H9 (cell line): ENCODE data around the gene TRPM3. TPM values are rescaled to one million over a fixed set of nuclear protein-coding genes. Genes with fewer than 3 reads are reported as not detected.

ENCODE experiments used
- DNase-seq: peaks from one replicate; pipeline ENCODE4 v3.0.0-alpha.2; 2017
- H2AFZ ChIP-seq: one replicate; pipeline ENCODE4 v1.6.1; 2013; ENCODE audit warnings: mild to moderate bottlenecking, low read length, control low read depth, moderate library complexity
- H2AK5ac ChIP-seq: 2 replicates; pipeline ENCODE4 v1.6.1; 2013; ENCODE audit warnings: low read length, control low read depth, mixed read lengths; ENCODE audit not compliant: insufficient read length
- H2BK120ac ChIP-seq: one replicate; pipeline ENCODE4 v1.6.1; 2013; ENCODE audit warnings: low read depth, mild to moderate bottlenecking, low read length, control low read depth, inconsistent platforms; ENCODE audit not compliant: poor library complexity, severe bottlenecking
- H2BK12ac ChIP-seq: 2 replicates; pipeline ENCODE4 v1.6.1; 2013; ENCODE audit warnings: low read length, control low read depth, mixed read lengths, low read depth; ENCODE audit not compliant: insufficient read length
- H2BK15ac ChIP-seq: 2 replicates; pipeline ENCODE4 v1.6.1; 2013; ENCODE audit warnings: low read depth, low read length, control low read depth
- H2BK20ac ChIP-seq: one replicate; pipeline ENCODE4 v1.6.1; 2013; ENCODE audit warnings: low read depth, mild to moderate bottlenecking, low read length, control low read depth, inconsistent platforms; ENCODE audit not compliant: poor library complexity, severe bottlenecking
- H2BK5ac ChIP-seq: 2 replicates; pipeline ENCODE4 v1.6.1; 2013; ENCODE audit warnings: low read length, control low read depth, mixed read lengths; ENCODE audit not compliant: insufficient read length
- H3K14ac ChIP-seq: 2 replicates; pipeline ENCODE4 v1.6.1; 2013; ENCODE audit warnings: low read length, control low read depth; ENCODE audit not compliant: insufficient read depth
- H3K18ac ChIP-seq: 2 replicates; pipeline ENCODE4 v1.6.1; 2013; ENCODE audit warnings: low read depth, mild to moderate bottlenecking, mixed read lengths, low read length, control low read depth; ENCODE audit not compliant: insufficient read length
- H3K23ac ChIP-seq: 2 replicates; pipeline ENCODE4 v1.6.1; 2013; ENCODE audit warnings: low read length, control low read depth, mixed read lengths, low read depth; ENCODE audit not compliant: insufficient read length
- H3K23me2 ChIP-seq: 2 replicates; pipeline ENCODE4 v1.6.1; 2013; ENCODE audit warnings: low read depth, mild to moderate bottlenecking, mixed read lengths, low read length, control low read depth; ENCODE audit not compliant: insufficient read length, poor library complexity, severe bottlenecking
- H3K27ac ChIP-seq: 2 replicates; pipeline ENCODE4 v1.5.1; 2013; ENCODE audit warnings: low read length, control low read depth, mixed read lengths, low read depth; ENCODE audit not compliant: insufficient read length
- H3K27me3 ChIP-seq: 2 replicates; pipeline ENCODE4 v1.6.1; 2013; ENCODE audit warnings: low read length, control low read depth, inconsistent platforms; ENCODE audit not compliant: insufficient read depth
- H3K4ac ChIP-seq: 2 replicates; pipeline ENCODE4 v1.6.1; 2013; ENCODE audit warnings: low read depth, mild to moderate bottlenecking, control low read depth, inconsistent platforms, low read length, moderate library complexity
- H3K4me1 ChIP-seq: 2 replicates; pipeline ENCODE4 v1.6.1; 2013; ENCODE audit warnings: low read length, control low read depth, inconsistent platforms; ENCODE audit not compliant: insufficient read depth
- H3K4me2 ChIP-seq: 2 replicates; pipeline ENCODE4 v1.6.1; 2013; ENCODE audit warnings: low read length, control low read depth, mixed read lengths; ENCODE audit not compliant: insufficient read length, insufficient read depth
- H3K56ac ChIP-seq: 2 replicates; pipeline ENCODE4 v1.6.1; 2013; ENCODE audit warnings: low read depth, mild to moderate bottlenecking, mixed read lengths, low read length, control low read depth; ENCODE audit not compliant: insufficient read length
- H3K79me1 ChIP-seq: 2 replicates; pipeline ENCODE4 v1.6.1; 2013; ENCODE audit warnings: low read depth, mild to moderate bottlenecking, moderate library complexity, low read length, control low read depth, inconsistent platforms; ENCODE audit not compliant: insufficient read depth, poor library complexity, severe bottlenecking
- H3K79me2 ChIP-seq: 2 replicates; pipeline ENCODE4 v1.6.1; 2013; ENCODE audit warnings: low read length, control low read depth, inconsistent platforms; ENCODE audit not compliant: insufficient read depth
- H3K9ac ChIP-seq: 2 replicates; pipeline ENCODE4 v1.6.1; 2013; ENCODE audit warnings: low read length, control low read depth, mixed read lengths; ENCODE audit not compliant: insufficient read length; ENCODE audit errors: extremely low read depth
- H3K9me3 ChIP-seq: one replicate; pipeline ENCODE4 v1.6.1; 2013; ENCODE audit warnings: low read depth, low read length, inconsistent platforms; ENCODE audit not compliant: control insufficient read depth
- H3T11ph ChIP-seq: one replicate; pipeline ENCODE4 v1.6.1; 2013; ENCODE audit warnings: mild to moderate bottlenecking, low read length, control low read depth, inconsistent platforms
- H4K20me1 ChIP-seq: one replicate; pipeline ENCODE4 v1.6.1; 2013; ENCODE audit not compliant: control insufficient read depth, insufficient read length, insufficient read depth
- H4K5ac ChIP-seq: 2 replicates; pipeline ENCODE4 v1.6.1; 2013; ENCODE audit warnings: low read depth, mild to moderate bottlenecking, mixed read lengths, low read length, control low read depth; ENCODE audit not compliant: insufficient read length
- H4K8ac ChIP-seq: replicated peaks from 2 replicates; pipeline ENCODE4 v1.6.1; 2013; ENCODE audit warnings: low read length, control low read depth, mixed read lengths, low read depth; ENCODE audit not compliant: insufficient read length
- H4K91ac ChIP-seq: 2 replicates; pipeline ENCODE4 v1.6.1; 2013; ENCODE audit warnings: low read depth, mild to moderate bottlenecking, moderate library complexity, mixed read lengths, low read length, control low read depth; ENCODE audit not compliant: insufficient read length
- H3K27ac Mint-ChIP-seq, 3 experiments: 2 replicates in 2 of 3; 3 replicates in 1 of 3; pipeline ENCODE4 v1.8.0; 2020 to 2021; ENCODE audit warnings: mixed read lengths in 3 of 3, mild to moderate bottlenecking in 1 of 3, moderate library complexity in 1 of 3
- H3K27me3 Mint-ChIP-seq: 2 replicates; pipeline ENCODE4 v1.8.0; 2021; ENCODE audit warnings: low read depth, mild to moderate bottlenecking, moderate library complexity, mixed read lengths
- H3K36me3 Mint-ChIP-seq, 3 experiments: 2 replicates in 2 of 3; 3 replicates in 1 of 3; pipeline ENCODE4 v1.8.0; 2020 to 2021; ENCODE audit warnings: low read depth in 3 of 3, mixed read lengths in 3 of 3; ENCODE audit not compliant: insufficient read depth in 1 of 3
- H3K4me1 Mint-ChIP-seq, 2 experiments: 2 replicates each; pipeline ENCODE4 v1.8.0; 2020; ENCODE audit warnings: mixed read lengths in 2 of 2
- H3K4me3 Mint-ChIP-seq, 2 experiments: 2 replicates in 1 of 2; 3 replicates in 1 of 2; pipeline ENCODE4 v1.8.0; 2020 to 2021; ENCODE audit warnings: mild to moderate bottlenecking in 2 of 2, mixed read lengths in 2 of 2, moderate library complexity in 1 of 2
- H3K9me3 Mint-ChIP-seq, 2 experiments: 2 replicates in 1 of 2; 3 replicates in 1 of 2; pipeline ENCODE4 v1.8.0; 2020; ENCODE audit warnings: mild to moderate bottlenecking in 2 of 2, mixed read lengths in 2 of 2, moderate library complexity in 1 of 2
- CTCF ChIP-seq: fragments of 200-600 bp; sonication (generic); conservative IDR thresholded peaks from 3 replicates; pipeline ENCODE4 v1.8.0; 2021; ENCODE audit warnings: antibody characterized with exemption, mild to moderate bottlenecking
- WGBS: extraction: QIAGEN DNeasy Blood & Tissue Kit; methylation state at CpG from one replicate; pipeline ENCODE4 v1.1.7; 2013; ENCODE audit warnings: missing lambda C conversion rate, low lambda C conversion rate, mixed read lengths; ENCODE audit not compliant: insufficient read length; ENCODE audit errors: extremely low coverage; 5-methylcytosine and 5-hydroxymethylcytosine counted together
- total RNA-seq: library from RNA; stranded (reverse); gene quantifications from 2 replicates; pipeline ENCODE4 v1.2.1, GENCODE V29; 2021

TRPM3 gene
- total RNA-seq, 1 experiment from 2014 or later: 10.3 TPM

DNA sequence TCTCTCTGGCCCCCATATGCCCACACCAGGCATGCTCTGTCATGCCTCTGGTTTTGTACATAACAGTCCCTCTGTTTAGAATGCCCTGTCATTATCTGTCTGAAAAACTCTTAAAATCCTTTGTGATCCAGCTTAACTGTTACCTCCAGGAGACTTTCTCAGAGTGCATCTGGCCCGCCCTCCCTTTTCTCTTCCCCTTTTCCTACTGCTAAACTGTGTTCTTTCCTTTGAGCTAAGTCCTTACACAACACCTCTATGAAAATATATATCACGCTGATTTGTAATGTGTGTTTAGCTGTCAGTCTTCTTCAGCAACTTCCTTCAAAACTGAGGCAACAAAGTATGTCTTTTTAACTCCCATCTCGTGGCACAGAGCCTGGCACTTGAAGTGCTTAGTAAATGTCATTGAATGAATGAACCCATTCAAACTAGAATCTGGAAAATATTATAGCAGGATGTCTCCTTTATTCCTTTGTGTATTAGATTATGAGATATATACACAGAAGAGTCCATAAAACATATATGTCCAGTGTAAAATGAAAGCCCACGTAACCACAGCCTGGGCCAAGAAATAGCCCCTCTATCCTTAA, 540.7 kb downstream of the TRPM3 start:
- H4K8ac ChIP-seq: no peak overlapping the region
- no peak for DNase-seq
- no peaks in the 10 kb centered on the region for H3K36me3 Mint-ChIP-seq
- no peaks in the 10 kb centered on the region; the same call in 1 of the 2 replicates for H3K27me3 ChIP-seq
- peaks cover 2% of the 10 kb centered on the region; the same call in 1 of the 2 replicates for H3K27me3 Mint-ChIP-seq
- H3K4me1 ChIP-seq: peaks cover 6% of the 10 kb centered on the region
- no peak overlapping the region for H3K4ac ChIP-seq
- no peak overlapping the region for H3K18ac ChIP-seq
- no peak overlapping the region for H4K5ac ChIP-seq
- no peak overlapping the region for H3K27ac ChIP-seq
- no peak overlapping the region for H3K14ac ChIP-seq
- no peak for TF ChIP-seq CTCF
- H2AFZ ChIP-seq: no peak overlapping the region
- no peak overlapping the region for H3T11ph ChIP-seq
- no peaks in the 10 kb centered on the region for H3K79me1 ChIP-seq
- no peak overlapping the region for H2BK15ac ChIP-seq
- H2AK5ac ChIP-seq: no peak overlapping the region
- H3K27ac Mint-ChIP-seq: no peak overlapping the region
- H2BK5ac ChIP-seq: no peak overlapping the region
- no peak overlapping the region for H3K9ac ChIP-seq
- H3K9me3 ChIP-seq: no peaks in the 10 kb centered on the region
- no peak overlapping the region for H3K4me2 ChIP-seq
- no peak overlapping the region for H2BK20ac ChIP-seq
- H3K79me2 ChIP-seq: no peaks in the 10 kb centered on the region
- no peak overlapping the region for H3K4me3 Mint-ChIP-seq
- H3K4me1 Mint-ChIP-seq: peaks cover 3 to 7% of the 10 kb centered on the region in 2 experiments
- H3K23me2 ChIP-seq: no peaks in the 10 kb centered on the region
- H4K91ac ChIP-seq: no peak overlapping the region
- no peak overlapping the region for H2BK12ac ChIP-seq
- WGBS: no CpG with 5 or more reads among the region's 4 CpGs
- H3K56ac ChIP-seq: no peak overlapping the region
- no peaks in the 10 kb centered on the region; a peak in 1 of 5 replicates for H3K9me3 Mint-ChIP-seq
- no peak overlapping the region for H3K23ac ChIP-seq
- no peak overlapping the region for H2BK120ac ChIP-seq
- no peaks in the 10 kb centered on the region for H4K20me1 ChIP-seq
